GM12874 (cell line): Measurements from ENCODE around the gene SUN1.
A peak's percentile ranks its signal among the peaks of the same experiment; 100 is the strongest.

ENCODE experiments used
- TF ChIP-seq, protein P1 (sequence below): IDR thresholded peaks from 2 replicates; pipeline ENCODE4 v1.5.1; 2011; ENCODE audit warnings: low read depth, mild to moderate bottlenecking, control low read depth, low read length, moderate library complexity; ENCODE audit not compliant: insufficient read depth

Gene SUN1, protein sequence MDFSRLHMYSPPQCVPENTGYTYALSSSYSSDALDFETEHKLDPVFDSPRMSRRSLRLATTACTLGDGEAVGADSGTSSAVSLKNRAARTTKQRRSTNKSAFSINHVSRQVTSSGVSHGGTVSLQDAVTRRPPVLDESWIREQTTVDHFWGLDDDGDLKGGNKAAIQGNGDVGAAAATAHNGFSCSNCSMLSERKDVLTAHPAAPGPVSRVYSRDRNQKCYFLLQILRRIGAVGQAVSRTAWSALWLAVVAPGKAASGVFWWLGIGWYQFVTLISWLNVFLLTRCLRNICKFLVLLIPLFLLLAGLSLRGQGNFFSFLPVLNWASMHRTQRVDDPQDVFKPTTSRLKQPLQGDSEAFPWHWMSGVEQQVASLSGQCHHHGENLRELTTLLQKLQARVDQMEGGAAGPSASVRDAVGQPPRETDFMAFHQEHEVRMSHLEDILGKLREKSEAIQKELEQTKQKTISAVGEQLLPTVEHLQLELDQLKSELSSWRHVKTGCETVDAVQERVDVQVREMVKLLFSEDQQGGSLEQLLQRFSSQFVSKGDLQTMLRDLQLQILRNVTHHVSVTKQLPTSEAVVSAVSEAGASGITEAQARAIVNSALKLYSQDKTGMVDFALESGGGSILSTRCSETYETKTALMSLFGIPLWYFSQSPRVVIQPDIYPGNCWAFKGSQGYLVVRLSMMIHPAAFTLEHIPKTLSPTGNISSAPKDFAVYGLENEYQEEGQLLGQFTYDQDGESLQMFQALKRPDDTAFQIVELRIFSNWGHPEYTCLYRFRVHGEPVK

DNA sequence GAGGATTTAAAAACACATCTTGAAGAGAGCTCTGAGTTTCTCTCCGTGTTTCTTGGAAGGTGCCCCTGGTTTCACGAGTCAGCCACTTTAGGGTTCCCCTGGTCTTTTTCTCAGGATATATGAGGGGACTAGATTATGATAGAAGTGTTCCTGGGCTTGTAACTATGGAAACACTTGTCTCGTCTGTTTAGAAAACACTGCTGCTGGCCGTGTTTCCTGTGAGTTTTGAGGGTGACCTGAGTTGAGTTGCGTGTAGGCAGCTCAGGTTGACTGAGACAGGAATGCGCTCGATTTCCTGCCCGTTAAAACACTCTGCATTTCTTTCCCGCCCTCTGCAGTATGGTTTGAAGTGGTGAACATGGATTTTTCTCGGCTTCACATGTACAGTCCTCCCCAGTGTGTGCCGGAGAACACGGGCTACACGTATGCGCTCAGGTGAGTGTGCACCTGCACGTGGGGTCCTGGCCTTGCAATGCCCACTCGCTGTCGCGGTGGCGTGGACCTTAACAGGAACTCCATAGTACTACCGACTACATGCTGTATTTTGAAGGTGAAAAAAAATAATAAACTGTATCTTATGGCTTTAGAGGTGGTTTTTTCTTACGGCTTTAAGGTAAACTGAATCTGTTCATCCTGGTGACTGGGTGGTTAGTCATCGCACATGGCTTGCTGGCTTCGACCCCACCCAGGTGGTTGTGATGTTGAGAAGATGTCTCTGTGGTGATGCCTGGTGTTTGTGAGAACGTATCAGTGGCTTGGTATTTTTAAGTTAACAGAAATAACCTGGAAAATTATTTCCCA is at the start of gene SUN1:
SUN1 (plus strand) TSS at position 310 of the 801 bp plus-strand sequence; CDS start at position 359, 49 bp downstream.
- TF ChIP-seq, protein P1, sequence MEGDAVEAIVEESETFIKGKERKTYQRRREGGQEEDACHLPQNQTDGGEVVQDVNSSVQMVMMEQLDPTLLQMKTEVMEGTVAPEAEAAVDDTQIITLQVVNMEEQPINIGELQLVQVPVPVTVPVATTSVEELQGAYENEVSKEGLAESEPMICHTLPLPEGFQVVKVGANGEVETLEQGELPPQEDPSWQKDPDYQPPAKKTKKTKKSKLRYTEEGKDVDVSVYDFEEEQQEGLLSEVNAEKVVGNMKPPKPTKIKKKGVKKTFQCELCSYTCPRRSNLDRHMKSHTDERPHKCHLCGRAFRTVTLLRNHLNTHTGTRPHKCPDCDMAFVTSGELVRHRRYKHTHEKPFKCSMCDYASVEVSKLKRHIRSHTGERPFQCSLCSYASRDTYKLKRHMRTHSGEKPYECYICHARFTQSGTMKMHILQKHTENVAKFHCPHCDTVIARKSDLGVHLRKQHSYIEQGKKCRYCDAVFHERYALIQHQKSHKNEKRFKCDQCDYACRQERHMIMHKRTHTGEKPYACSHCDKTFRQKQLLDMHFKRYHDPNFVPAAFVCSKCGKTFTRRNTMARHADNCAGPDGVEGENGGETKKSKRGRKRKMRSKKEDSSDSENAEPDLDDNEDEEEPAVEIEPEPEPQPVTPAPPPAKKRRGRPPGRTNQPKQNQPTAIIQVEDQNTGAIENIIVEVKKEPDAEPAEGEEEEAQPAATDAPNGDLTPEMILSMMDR, result no peak

DNA sequence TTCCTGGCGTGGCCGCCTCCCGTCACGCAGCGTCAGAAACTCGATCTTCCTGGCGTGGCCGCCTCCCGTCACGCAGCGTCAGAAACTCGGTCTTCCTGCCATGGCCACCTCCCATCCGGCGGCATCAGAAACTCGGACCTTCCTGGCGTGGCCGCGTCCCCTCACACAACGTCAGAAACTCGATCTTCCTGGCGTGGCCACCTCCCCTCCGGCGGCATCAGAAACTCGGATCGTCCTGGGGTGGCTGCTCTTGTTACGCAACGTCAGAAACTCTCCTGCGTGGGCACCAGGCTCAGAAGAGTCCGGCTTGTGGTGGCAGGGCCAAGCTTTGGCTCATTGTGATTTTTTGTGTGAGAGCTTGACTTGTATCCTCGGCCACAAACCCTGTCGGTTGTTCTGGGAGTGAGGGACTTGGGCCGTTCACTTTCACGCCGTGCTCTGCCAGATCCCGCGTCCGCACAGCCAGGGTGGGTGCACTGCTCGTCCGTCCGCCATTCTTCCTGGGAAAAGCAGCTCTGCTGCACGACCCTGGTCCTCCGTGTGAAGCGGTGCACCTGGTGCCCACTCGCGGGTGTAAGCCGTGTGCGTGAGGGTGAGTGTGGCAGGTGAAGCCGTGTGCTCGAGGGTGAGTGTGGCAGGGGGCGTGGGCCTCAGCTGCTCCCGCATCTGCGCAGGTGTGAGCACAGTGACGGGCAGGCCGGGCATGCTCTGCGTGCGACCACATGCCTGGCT is 49.4 kb upstream of the SUN1 start:
- TF ChIP-seq, protein P1, result no peak

DNA sequence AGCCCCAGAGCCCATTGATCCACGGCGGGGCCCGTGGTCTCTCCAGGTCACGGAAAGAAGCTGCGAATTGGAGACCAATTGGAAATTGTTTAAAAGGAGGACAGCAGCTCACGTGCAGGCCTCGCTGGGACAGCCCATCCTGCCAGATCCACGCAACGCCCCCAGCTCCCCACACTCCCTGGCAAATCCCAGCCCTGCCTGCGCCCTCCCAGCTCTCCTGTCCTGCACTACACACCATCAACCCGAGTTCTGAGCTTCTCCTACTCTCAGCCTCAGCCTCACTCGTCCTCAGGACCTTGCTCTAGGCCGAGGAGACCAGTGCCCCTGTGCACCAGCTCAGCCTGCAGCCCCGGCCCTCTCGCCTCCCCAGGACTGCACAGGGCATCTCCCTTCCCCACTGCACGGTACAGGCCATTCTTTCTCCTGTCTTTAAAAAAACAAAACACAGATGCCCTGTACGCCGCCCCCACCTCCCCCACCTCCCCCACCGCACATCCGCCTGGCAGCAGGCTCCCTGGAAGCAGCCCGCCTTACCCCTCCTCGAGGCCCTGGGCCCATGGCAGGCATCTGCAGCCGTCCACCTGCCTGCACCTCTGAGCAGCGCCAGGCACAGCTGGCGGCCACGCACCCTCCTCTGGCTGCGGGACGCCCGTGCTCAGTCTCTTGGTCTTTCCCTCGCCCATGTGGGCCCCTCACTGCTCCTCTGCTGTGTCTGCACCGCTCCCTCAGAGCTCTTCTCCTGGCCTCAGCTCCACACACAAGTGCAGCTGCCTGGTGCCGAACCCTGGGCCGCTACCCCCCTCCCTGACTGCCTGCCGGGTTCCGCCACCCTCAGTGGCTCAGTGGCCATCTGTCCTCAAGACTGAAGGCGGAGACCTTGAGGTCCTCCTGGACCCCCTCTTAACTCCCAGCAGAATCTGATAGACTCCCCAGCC is 48.5 kb upstream of the SUN1 start:
- TF ChIP-seq, protein P1, result no peak

DNA sequence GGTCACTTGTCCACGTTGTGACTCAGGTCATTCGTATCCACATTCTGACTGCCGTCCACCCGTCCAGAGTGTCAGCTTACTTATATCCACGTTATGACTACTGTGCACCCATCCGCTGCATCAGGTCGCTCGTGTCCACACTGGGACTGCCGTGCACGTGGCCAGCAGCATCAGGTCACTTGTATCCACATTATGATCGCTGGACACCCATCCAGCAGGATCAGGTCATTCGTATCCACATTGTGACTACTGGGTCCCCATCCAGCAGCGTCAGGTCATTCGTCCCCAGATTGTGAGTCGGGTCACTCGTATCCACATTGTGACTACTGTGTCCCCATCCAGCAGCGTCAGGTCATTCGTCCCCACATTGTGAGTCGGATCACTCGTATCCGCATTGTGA is 47.3 kb upstream of the SUN1 start:
- TF ChIP-seq, protein P1, result no peak

DNA sequence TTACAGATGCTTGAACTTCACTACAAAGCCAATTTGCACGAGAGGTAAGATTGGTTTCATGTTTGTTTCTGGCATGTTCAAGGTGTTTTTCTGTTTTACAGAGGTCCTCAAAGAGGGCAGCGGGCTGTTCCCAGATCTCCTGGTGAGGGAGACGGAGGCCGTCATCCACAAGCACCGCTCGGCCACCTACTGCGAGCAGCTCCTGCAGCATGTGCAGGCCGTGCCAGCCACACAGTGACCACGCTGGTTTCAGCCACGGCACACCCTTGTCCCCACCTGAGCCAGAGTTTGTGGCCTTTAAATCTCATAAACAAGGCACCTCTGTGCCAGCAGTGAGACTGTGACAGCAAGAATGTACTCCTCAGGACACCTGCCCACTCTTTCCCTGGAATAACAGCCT is 46.9 kb upstream of the SUN1 start:
- TF ChIP-seq, protein P1, result no peak

DNA sequence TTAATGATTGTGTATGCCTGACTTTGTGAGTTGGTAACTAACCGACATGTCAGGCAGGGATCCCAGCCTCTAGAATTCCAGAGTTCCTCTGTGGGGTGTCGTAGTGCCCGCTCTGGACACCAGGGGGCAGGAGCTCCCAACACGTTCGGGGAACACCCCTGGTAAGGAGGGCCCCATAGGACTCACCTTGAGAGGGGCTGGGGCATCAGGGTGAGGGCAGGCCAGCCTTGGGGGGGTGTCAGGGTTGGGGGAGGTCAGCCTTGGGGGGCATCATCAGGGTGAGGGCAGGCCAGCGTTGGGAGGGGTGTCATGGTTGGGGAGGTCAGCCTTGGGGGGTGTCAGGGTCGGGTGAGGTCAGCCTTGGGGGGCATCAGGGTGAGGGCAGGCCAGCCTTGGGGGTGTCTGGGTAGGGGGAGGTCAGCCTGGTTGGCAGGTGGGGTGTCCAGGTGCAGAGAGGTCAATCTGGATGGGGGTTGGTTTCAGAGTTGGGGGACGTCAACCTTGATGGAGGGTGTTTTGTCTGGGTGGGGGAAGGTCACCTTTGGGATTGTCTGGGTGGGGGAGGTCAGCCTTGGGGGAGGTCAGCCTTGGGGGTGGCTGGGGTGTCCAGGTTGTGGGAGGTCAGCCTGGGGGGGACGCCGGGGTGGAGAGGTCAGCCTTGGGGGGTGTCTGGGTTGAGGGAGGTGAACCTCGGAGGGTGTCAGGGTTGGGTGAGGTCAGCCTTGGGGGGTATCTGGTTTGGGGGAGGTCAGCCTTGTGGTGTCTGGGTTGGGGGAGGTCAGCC is 45.6 kb upstream of the SUN1 start:
- TF ChIP-seq, protein P1, result peak; percentile 83
